HFFc6 (cell line): ENCODE data around the gene DPEP1. TPM values are rescaled to one million over a fixed set of nuclear protein-coding genes. Genes with fewer than 3 reads are reported as not detected.
"Not testable (repeated sequence)": the region's sequence is repeated elsewhere in the genome, so short reads cannot be mapped to it uniquely, and the experiment has no call there.

Source experiments
- DNase-seq: peaks from one replicate; pipeline ENCODE4 v3.0.0-alpha.2; 2018
- H3K27ac Mint-ChIP-seq: 2 replicates; pipeline ENCODE4 v1.8.0; 2020; ENCODE audit warnings: mild to moderate bottlenecking, mixed read lengths
- H3K27me3 Mint-ChIP-seq: 2 replicates; pipeline ENCODE4 v1.8.0; 2021; ENCODE audit warnings: mild to moderate bottlenecking, moderate library complexity, mixed read lengths; ENCODE audit not compliant: insufficient read depth
- H3K36me3 Mint-ChIP-seq: 2 replicates; pipeline ENCODE4 v1.8.0; 2021; ENCODE audit warnings: low read depth, mixed read lengths
- H3K4me1 Mint-ChIP-seq: 2 replicates; pipeline ENCODE4 v1.8.0; 2020; ENCODE audit warnings: low read depth, mixed read lengths
- H3K4me3 Mint-ChIP-seq: 2 replicates; pipeline ENCODE4 v1.8.0; 2020; ENCODE audit warnings: mild to moderate bottlenecking, moderate library complexity, mixed read lengths
- H3K9me3 Mint-ChIP-seq: 2 replicates; pipeline ENCODE4 v1.8.0; 2020; ENCODE audit warnings: mild to moderate bottlenecking, mixed read lengths
- total RNA-seq, 6 experiments: library from RNA; stranded (reverse); fragmentation: NEBNext Ultra II Directional; extraction: Animal tissue kit (Norgen Biotek cat#: 25700); gene quantifications; 2 replicates in 1 of 6; 3 replicates in 5 of 6; pipeline ENCODE4 v1.2.3, GENCODE V29; 2021
- TF ChIP-seq, protein P1 (sequence below): fragments of 200-600 bp; sonication (generic); IDR thresholded peaks from 2 replicates; pipeline ENCODE4 v1.5.0; 2021; ENCODE audit warnings: antibody characterized with exemption, mild to moderate bottlenecking

Gene DPEP1
- total RNA-seq, 6 experiments from 2014 or later = not detected

GRCh38 chr16:89670496-89671431 is 57.3 kb downstream of the DPEP1 start:
- H3K27me3 Mint-ChIP-seq = no peaks in the 10 kb centered on the region; the same call in 1 of the 2 replicates
- peaks cover 3% of the 10 kb centered on the region; the same call in 1 of the 2 replicates for H3K9me3 Mint-ChIP-seq
- H3K27ac Mint-ChIP-seq = peak overlapping the region; percentile 77
- no peak overlapping the region for H3K4me3 Mint-ChIP-seq
- H3K36me3 Mint-ChIP-seq = peaks cover 11% of the 10 kb centered on the region
- TF ChIP-seq, protein P1, sequence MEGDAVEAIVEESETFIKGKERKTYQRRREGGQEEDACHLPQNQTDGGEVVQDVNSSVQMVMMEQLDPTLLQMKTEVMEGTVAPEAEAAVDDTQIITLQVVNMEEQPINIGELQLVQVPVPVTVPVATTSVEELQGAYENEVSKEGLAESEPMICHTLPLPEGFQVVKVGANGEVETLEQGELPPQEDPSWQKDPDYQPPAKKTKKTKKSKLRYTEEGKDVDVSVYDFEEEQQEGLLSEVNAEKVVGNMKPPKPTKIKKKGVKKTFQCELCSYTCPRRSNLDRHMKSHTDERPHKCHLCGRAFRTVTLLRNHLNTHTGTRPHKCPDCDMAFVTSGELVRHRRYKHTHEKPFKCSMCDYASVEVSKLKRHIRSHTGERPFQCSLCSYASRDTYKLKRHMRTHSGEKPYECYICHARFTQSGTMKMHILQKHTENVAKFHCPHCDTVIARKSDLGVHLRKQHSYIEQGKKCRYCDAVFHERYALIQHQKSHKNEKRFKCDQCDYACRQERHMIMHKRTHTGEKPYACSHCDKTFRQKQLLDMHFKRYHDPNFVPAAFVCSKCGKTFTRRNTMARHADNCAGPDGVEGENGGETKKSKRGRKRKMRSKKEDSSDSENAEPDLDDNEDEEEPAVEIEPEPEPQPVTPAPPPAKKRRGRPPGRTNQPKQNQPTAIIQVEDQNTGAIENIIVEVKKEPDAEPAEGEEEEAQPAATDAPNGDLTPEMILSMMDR = no peak
- peaks cover 12% of the 10 kb centered on the region for H3K4me1 Mint-ChIP-seq
- DNase-seq = peak; percentile 14

GRCh38 chr16:89671565-89671964 is 58.1 kb downstream of the DPEP1 start:
- not testable (repeated sequence) for H3K36me3 Mint-ChIP-seq, H3K27me3 Mint-ChIP-seq, H3K9me3 Mint-ChIP-seq, H3K27ac Mint-ChIP-seq, DNase-seq, H3K4me3 Mint-ChIP-seq
- H3K4me1 Mint-ChIP-seq = peaks cover 12% of the 10 kb centered on the region

DNA sequence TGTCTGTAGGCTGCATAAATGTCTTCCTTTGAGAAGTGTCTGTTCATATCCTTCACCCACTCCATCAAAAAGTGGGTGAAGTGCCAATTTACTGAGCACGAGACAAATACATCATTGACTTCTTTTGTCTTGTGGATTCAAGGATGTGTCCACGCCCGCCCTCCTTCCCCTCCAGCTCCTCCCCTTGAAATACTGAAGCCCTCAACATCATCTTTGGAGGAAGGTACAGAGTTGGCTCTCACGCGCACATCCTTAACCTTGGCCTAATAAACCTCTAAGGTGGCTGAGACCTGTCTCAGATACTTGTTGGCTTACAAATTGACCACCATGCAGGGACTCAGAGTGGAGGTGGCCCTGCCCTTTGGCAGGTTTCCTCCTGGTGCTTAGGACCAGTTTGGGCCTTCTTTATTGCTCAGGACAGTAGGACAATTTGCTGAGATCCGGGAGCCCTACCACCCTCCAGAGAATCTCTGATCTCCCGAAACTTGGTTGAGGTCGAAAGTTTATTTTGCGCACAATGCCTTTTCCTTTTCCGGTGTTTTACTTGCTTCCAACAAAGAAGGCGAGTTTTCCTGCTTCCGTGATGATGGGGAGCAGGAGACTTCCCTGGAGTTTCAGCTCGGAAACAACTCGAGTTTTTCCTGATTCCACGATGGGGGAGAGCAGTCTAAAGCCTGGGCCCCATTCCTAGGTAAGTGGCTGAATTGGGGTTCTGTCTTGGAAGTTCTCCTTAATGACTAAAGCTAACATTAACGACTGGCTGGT is 58.9 kb downstream of the DPEP1 start:
- DNase-seq = no peak
- peaks cover 4% of the 10 kb centered on the region; the same call in 1 of the 2 replicates for H3K9me3 Mint-ChIP-seq
- no peak overlapping the region for H3K27ac Mint-ChIP-seq
- TF ChIP-seq, protein P1 = no peak
- no peaks in the 10 kb centered on the region for H3K27me3 Mint-ChIP-seq
- H3K36me3 Mint-ChIP-seq = peaks cover 12% of the 10 kb centered on the region
- no peak overlapping the region for H3K4me3 Mint-ChIP-seq
- H3K4me1 Mint-ChIP-seq = peaks cover 12% of the 10 kb centered on the region

GRCh38 chr16:89678258-89678657 is 64.8 kb downstream of the DPEP1 start:
- H3K36me3 Mint-ChIP-seq = peaks cover 31% of the 10 kb centered on the region
- H3K9me3 Mint-ChIP-seq = peaks cover 25% of the 10 kb centered on the region
- H3K27ac Mint-ChIP-seq = no peak overlapping the region
- no peaks in the 10 kb centered on the region for H3K4me1 Mint-ChIP-seq
- H3K27me3 Mint-ChIP-seq = no peaks in the 10 kb centered on the region
- no peak overlapping the region for H3K4me3 Mint-ChIP-seq
- TF ChIP-seq, protein P1 = no peak
- DNase-seq = no peak

GRCh38 chr16:89685916-89686315 is 72.5 kb downstream of the DPEP1 start:
- Mint-ChIP-seq H3K27ac (peak overlapping the region; percentile 63; the same call in 1 of the 2 replicates), H3K4me1 (peaks cover 7% of the 10 kb centered on the region), H3K9me3 (peaks cover 7% of the 10 kb centered on the region), H3K4me3 (peak overlapping the region; percentile 67; the same call in 1 of the 2 replicates), H3K36me3 (peaks cover 27% of the 10 kb centered on the region), H3K27me3 (peaks cover 8% of the 10 kb centered on the region)
- no peak for DNase-seq
- TF ChIP-seq, protein P1 = no peak
